Activated CD4-positive, alpha-beta T cell treated with anti-CD3 and anti-CD28 coated beads, Interleukin-10, Interleukin-2, amounts not matched to agents 100 ng/mL and 50 ng/mL, durations not matched to agents 16 hours and 8 hours (primary cell): ENCODE measurements around the gene CPNE4.

Source experiments
- DNase-seq: peaks from one replicate; pipeline ENCODE4 v3.0.0-alpha.2; 2020

Gene CPNE4

GRCh38 chr3:131658115-131658514, 376.7 kb downstream of the CPNE4 start:
- DNase-seq = no peak

DNA sequence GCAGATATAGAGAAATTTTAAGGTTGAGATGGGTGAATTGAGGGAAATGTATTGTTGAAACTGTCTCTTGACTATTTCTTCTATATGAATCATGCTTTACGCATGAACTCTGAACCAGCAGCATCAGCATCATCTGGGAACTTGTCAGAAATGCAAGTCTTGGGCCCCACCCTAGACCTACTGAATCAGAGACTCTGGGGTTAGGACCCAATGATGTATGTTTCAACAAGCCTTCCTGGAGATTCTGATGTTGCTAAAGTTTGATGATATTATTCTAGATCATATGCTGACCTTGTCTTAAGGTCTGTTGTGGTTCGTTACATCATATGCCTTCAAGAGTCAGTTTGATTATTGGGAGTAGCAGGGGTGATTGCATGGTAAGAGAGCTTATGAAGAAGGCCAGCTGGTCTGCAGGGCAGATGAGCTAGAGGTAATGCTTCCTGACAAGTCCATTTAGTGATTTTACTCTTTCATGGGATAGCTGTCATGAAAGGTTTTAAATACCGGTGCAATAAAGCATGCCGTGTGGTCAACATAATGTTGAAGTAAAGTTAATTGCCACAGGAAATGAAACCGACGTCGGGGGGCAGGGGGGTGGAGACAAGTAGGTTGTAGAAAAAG, 379.6 kb downstream of the CPNE4 start:
- DNase-seq = no peak

GRCh38 chr3:131645638-131646037, 389.2 kb downstream of the CPNE4 start:
- DNase-seq = no peak

GRCh38 chr3:131636266-131636775, 398.5 kb downstream of the CPNE4 start:
- DNase-seq = no peak

GRCh38 chr3:131630807-131631206, 404.0 kb downstream of the CPNE4 start:
- no peak for DNase-seq

DNA sequence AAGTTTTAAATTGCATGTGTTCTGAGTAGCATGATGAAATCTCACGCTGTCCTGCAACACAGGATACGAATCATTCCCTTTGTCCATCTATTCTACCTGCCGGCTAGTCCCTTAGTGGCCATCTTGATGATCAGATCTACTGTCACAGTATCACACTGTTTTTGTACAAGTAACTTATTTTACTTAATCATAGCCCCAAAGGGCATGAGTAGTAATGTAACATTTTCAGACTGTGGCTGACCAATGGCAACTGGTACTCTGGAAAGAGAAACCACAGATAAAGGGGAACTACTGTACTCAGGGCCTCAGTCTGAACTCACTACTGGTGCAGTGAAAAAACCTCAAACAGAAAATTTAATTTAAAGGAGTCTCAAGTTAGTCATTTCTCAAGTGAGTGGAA, 404.7 kb downstream of the CPNE4 start:
- no peak for DNase-seq

- DNase-seq = no peak
Measured at GRCh38 chr3:131623431-131623830, 411.4 kb downstream of the CPNE4 start.

- no peak for DNase-seq
Measured at GRCh38 chr3:131622726-131623125, 412.1 kb downstream of the CPNE4 start.

GRCh38 chr3:131620977-131621376, 413.8 kb downstream of the CPNE4 start:
- no peak for DNase-seq

DNA sequence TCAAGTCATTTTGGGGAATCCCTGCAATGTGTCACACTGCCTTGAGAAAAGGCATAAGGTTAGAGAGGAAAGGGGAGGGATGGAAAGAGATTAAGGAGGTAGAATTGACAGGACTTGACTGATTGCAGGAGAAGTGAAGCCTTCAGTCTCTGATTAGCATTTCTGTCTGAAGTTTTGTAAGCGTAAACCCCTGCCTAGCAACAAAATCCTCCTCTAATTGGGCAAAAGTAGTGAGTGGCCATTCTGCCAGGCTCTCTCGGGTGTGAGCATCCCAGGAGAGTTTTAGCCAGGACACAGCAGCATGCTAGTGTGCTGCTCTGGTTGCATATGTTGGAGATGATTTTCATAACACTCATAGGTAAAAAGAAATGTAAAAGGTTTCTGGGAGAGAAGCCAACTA, 415.0 kb downstream of the CPNE4 start:
- DNase-seq = no peak

GRCh38 chr3:131616719-131617118, 418.1 kb downstream of the CPNE4 start:
- no peak for DNase-seq

DNA sequence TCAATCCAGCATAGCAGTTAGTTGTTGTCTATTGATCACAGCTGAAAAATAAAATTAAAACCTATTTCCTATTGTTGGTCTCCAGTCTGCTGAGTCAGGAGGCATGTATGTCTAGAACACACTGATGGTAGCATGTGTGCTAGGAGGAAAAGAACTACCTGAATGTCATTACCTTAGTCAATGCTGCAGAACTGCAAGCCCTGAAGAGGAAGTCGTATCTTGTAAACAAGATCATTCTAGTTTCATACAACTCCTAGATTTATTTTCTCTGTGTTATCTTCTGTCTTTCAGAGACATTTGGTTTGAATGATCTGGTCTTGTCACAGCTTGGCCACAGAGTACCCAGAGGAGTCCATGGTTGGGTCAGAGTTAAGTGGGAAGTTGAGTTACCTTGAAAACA, 422.1 kb downstream of the CPNE4 start:
- no peak for DNase-seq

GRCh38 chr3:131610174-131610573, 424.6 kb downstream of the CPNE4 start:
- DNase-seq = no peak

- DNase-seq = no peak
Measured at GRCh38 chr3:131608741-131609140, 426.1 kb downstream of the CPNE4 start.

DNA sequence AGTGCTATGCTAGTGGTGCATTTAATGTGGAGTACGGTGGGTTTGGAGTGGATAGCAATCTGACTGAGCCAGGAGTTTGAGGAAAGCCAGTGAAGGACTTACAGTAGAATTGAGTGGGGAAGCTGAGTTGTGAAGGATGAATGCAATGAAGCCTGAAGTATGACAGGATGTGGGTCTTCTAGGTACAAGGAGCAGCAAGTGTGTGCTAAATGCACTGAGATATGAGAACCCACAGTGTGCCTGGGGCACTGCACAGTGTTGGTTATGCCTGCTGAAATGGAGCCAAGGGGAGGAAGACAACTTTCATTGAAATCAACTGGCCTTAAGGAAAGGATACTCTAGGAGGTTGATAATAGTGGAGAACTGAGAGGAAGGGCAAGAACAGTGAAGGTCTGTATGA, 426.5 kb downstream of the CPNE4 start:
- DNase-seq = no peak

DNA sequence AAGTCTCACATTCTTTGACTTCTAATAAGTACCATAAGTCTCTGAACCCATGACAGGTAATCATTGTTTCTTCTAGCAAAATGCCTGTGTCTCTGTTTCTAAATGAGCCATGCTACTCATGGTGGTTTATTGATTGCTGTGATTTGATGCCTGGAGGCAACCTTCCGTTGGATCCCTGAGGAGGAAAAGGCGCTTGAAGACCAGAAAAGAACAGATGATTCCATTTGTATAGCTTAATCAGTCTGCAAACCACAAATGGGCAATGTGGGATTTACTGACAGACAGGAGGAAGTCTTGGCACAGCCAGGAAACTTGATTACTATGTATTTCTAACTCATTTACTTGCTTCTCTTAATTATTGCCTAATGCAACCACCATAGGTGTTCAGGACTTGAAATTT, 428.9 kb downstream of the CPNE4 start:
- DNase-seq = no peak

DNA sequence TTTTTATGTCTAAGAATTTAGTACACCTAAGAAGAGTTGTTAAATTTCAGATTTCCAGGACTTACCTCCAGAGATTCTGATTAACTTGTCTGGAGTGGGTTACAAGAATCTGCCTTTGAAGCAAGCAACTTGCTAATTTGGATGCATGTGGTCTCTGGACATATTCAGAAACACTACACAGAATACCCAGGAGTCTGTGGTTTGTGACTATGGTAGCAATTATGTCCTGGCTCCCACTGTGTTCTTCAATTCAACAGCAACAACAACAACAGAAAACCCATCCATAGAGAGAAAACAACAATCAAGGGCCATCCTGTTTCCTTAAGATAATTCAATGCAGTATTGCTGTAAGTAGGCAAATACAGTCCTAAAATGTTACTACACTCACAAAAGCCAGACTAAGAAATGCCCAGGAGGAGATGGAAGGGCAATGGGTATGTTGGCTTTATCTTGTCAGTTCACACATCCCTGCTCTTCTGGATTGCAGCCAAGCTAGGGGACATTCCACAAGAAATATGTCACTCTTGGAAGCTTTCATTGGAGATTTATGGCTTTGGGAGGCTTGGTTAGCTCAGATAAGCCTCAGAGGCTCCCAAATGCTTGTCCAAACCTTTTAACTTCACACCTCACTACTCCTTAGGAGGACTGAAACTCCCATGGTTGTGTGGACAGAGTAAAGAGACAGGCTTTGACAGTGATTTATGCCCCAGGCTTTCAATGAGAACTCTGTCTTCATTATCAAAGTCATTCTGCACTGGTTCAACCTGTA, 432.6 kb downstream of the CPNE4 start:
- DNase-seq = no peak

DNA sequence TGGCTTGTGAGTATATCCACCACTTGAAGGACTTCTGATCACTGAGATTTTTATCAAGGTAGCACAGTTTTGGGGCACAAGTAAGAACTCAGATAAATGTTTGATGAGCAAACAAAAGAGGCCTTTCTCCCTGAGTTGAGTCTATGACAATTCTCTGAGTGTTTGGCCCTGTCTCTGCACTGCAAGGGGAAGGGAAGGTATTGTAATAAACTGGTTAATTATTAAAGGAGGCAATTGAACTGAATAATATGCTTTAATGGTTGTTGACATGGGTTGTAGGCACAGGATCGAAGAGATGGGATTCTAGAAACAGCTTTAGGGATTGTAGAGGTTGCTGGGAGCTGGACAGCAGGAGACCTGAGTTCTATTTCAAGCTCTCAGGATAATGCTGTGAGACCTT, 437.0 kb downstream of the CPNE4 start:
- no peak for DNase-seq

- no peak for DNase-seq
Measured at GRCh38 chr3:131596884-131597283, 437.9 kb downstream of the CPNE4 start.

- no peak for DNase-seq
Measured at GRCh38 chr3:131591394-131592014, 443.3 kb downstream of the CPNE4 start.

DNA sequence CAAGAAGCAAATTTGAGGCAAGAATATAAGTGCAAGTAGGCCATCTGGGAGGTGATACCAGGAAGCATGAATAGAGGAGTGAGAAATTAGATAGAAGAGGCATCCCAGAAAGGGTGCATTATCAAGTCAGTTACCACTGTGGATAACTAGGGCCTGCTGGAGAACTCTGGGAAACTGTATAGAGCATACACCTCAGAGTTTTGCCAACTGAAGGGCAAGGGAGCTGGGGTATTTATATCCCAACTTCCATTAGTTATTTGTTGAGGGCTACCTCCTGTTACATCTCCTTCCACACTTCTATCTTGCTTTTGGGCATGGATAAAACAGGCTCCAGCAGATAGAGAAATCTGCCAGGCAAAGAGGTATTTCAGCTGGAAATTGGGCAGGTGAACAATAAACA, 448.5 kb downstream of the CPNE4 start:
- no peak for DNase-seq

DNA sequence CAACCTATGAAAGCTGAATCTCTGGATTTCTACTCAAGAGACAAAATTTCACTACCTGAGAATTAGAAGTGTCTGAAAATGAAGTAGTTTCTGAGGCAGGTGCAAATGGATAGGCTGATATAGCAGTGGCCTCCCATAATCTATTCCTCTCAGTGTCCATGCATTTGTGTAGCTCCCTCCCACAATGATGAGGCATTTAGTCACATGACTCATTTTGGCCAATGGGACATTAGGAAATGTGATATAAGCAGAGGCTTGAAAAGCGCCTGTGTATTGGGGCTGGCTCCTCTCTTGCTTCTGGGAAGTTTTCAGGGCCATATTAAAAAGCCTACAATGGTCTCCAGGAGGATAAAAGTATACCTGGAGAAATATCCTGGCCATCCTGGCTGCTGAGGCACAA, 452.4 kb downstream of the CPNE4 start:
- DNase-seq = no peak

GRCh38 chr3:131568460-131568859, 466.4 kb downstream of the CPNE4 start:
- DNase-seq = no peak

- DNase-seq = no peak
Measured at GRCh38 chr3:131564812-131565211, 470.0 kb downstream of the CPNE4 start.
